CD4-positive, alpha-beta T cell (primary cell): ENCODE measurements around the gene CORO1C. TPM values are rescaled to one million over a fixed set of nuclear protein-coding genes. Genes with fewer than 3 reads are reported as not detected.

Source experiments
- ATAC-seq: fragments of 200-7000 bp; cut with Tn5 transposase; one replicate; pipeline ENCODE4 v1.10.0; 2022; ENCODE audit warnings: mild to moderate bottlenecking; ENCODE audit not compliant: poor library complexity
- CTCF ChIA-PET: fragments of 350-600 bp; sonication (Branson Sonifier 250); formaldehyde crosslinking; loops from one replicate; lab custom pipeline; 2021; ENCODE audit warnings: antibody characterized with exemption, inconsistent platforms; lab: Charles Lee
- POLR2A ChIA-PET: fragments of 350-600 bp; sonication (Branson Sonifier 250); formaldehyde crosslinking; loops from one replicate; lab custom pipeline; 2021; ENCODE audit warnings: antibody characterized with exemption, inconsistent platforms; lab: Charles Lee
- DNase-seq, 14 experiments: peaks; one replicate each; pipeline ENCODE4 v3.0.0-alpha.2; 2013 to 2020; ENCODE audit warnings: mixed read lengths in 2 of 14
- H3K27ac ChIP-seq, 2 donors: one replicate each; pipeline versions ENCODE4 v1.5.1 to v1.7.0; 2013; ENCODE audit warnings: low read length in 2 of 2, low read depth in 1 of 2, mild to moderate bottlenecking in 1 of 2
- H3K27me3 ChIP-seq, 2 experiments: 1 replicate in 1 of 2; 2 replicates in 1 of 2; pipeline versions ENCODE4 v1.6.1 to v1.7.0; 2013; ENCODE audit warnings: low read length in 2 of 2, control low read depth in 1 of 2, mild to moderate bottlenecking in 1 of 2, moderate library complexity in 1 of 2; ENCODE audit not compliant: insufficient read depth in 2 of 2, control insufficient read depth in 1 of 2
- H3K36me3 ChIP-seq: one replicate; pipeline ENCODE4 v1.6.1; 2013; ENCODE audit warnings: low read length, control low read depth; ENCODE audit not compliant: insufficient read depth
- H3K4me1 ChIP-seq: one replicate; pipeline ENCODE4 v1.6.1; 2013; ENCODE audit warnings: low read length, control low read depth; ENCODE audit not compliant: insufficient read depth
- H3K4me3 ChIP-seq: one replicate; pipeline ENCODE4 v1.5.1; 2013; ENCODE audit warnings: mild to moderate bottlenecking, low read length, moderate library complexity
- H3K9me3 ChIP-seq, 2 experiments: 1 replicate in 1 of 2; 2 replicates in 1 of 2; pipeline versions ENCODE4 v1.6.1 to v1.7.0; 2013; ENCODE audit warnings: low read length in 2 of 2, mild to moderate bottlenecking in 2 of 2, control low read depth in 1 of 2, moderate library complexity in 1 of 2; ENCODE audit not compliant: control insufficient read depth in 1 of 2, insufficient read depth in 1 of 2
- H3K27ac Mint-ChIP-seq: one replicate; pipeline ENCODE4 v1.8.0; 2020; ENCODE audit warnings: mixed read lengths
- H3K27me3 Mint-ChIP-seq: one replicate; pipeline ENCODE4 v1.8.0; 2021; ENCODE audit warnings: mixed read lengths
- H3K36me3 Mint-ChIP-seq: one replicate; pipeline ENCODE4 v1.8.0; 2021; ENCODE audit warnings: low read depth, mixed read lengths
- H3K4me1 Mint-ChIP-seq: one replicate; pipeline ENCODE4 v1.8.0; 2021; ENCODE audit warnings: low read depth, mixed read lengths
- H3K4me3 Mint-ChIP-seq: one replicate; pipeline ENCODE4 v1.8.0; 2020; ENCODE audit warnings: mild to moderate bottlenecking, mixed read lengths
- H3K9me3 Mint-ChIP-seq: one replicate; pipeline ENCODE4 v1.8.0; 2020; ENCODE audit warnings: mixed read lengths
- CTCF ChIP-seq: fragments of 200-600 bp; IDR thresholded peaks from one replicate; pipeline ENCODE4 v1.8.0; 2022; ENCODE audit warnings: antibody characterized with exemption, mild to moderate bottlenecking
- intact Hi-C, 2 experiments: fragments of 100-400 bp; cut with DNase I in 1 of 2; cut with micrococcal nuclease in 1 of 2; formaldehyde crosslinking; loops; one replicate each; pipeline versions ENCODE4 v1.15.1 to v1.9.0; 2023 to 2025; cut with DNase I, micrococcal nuclease
- total RNA-seq, 174 experiments: library from RNA in 2 of 174; stranded (reverse) in 2 of 174; gene quantifications; one replicate each; pipeline ENCODE4 v1.2.3 and lab custom pipeline; 2021 to 2026

The CORO1C gene
- total RNA-seq, 2 experiments from 2014 or later: 6.7 to 7.4 TPM

- Histone ChIP-seq H3K4me3 (no peak overlapping the region), H3K27me3 (no peaks in the 10 kb centered on the region), H3K36me3 (no peaks in the 10 kb centered on the region), H3K4me1 (no peaks in the 10 kb centered on the region), H3K27ac (no peak overlapping the region), H3K9me3 (no peaks in the 10 kb centered on the region)
- Mint-ChIP-seq H3K27ac (no peak overlapping the region), H3K4me3 (no peak overlapping the region), H3K4me1 (no peaks in the 10 kb centered on the region), H3K36me3 (no peaks in the 10 kb centered on the region), H3K27me3 (no peaks in the 10 kb centered on the region), H3K9me3 (no peaks in the 10 kb centered on the region)
- DNase-seq: no peak
- no peak for ATAC-seq
- ChIA-PET POLR2A (no interaction called here), CTCF (no interaction called here)
- intact Hi-C loops: no loop called here
- no peak for TF ChIP-seq CTCF
Observed at GRCh38 chr12:108602976-108603704, 128.2 kb downstream of the CORO1C start.

- ATAC-seq (no peak), DNase-seq (no peak)
- Histone ChIP-seq H3K4me1 (no peaks in the 10 kb centered on the region), H3K27ac (no peak overlapping the region), H3K4me3 (no peak overlapping the region), H3K27me3 (no peaks in the 10 kb centered on the region), H3K36me3 (no peaks in the 10 kb centered on the region), H3K9me3 (no peaks in the 10 kb centered on the region)
- intact Hi-C loops: no loop called here
- ChIA-PET CTCF (no interaction called here), POLR2A (no interaction called here)
- no peak for TF ChIP-seq CTCF
- Mint-ChIP-seq H3K27me3 (no peaks in the 10 kb centered on the region), H3K36me3 (no peaks in the 10 kb centered on the region), H3K4me3 (no peak overlapping the region), H3K27ac (no peak overlapping the region), H3K9me3 (no peaks in the 10 kb centered on the region), H3K4me1 (no peaks in the 10 kb centered on the region)
Observed at GRCh38 chr12:108602209-108602705, 129.1 kb downstream of the CORO1C start.

GRCh38 chr12:108600702-108601007 lies 130.7 kb downstream of the CORO1C start:
- DNase-seq: no peak
- Mint-ChIP-seq H3K36me3 (no peaks in the 10 kb centered on the region), H3K27me3 (no peaks in the 10 kb centered on the region), H3K4me3 (no peak overlapping the region), H3K9me3 (no peaks in the 10 kb centered on the region), H3K4me1 (no peaks in the 10 kb centered on the region), H3K27ac (no peak overlapping the region)
- ChIA-PET POLR2A (interaction anchor here (0.7 kb wide), 1 partner anchor 61 kb away, joined by 4 read pairs; no protein-coding TSS in a partner anchor), CTCF (interaction anchor here (1.8 kb wide), 1 partner anchor 18 kb away, joined by 6 read pairs; no protein-coding TSS in a partner anchor)
- Histone ChIP-seq H3K27me3 (no peaks in the 10 kb centered on the region), H3K27ac (no peak overlapping the region), H3K4me3 (no peak overlapping the region), H3K36me3 (no peaks in the 10 kb centered on the region), H3K4me1 (no peaks in the 10 kb centered on the region), H3K9me3 (no peaks in the 10 kb centered on the region)
- no peak for TF ChIP-seq CTCF
- intact Hi-C loops: no loop called here
- ATAC-seq: no peak
